B cell (primary cell): ENCODE data around the gene KSR2. TPM values are rescaled to one million over a fixed set of nuclear protein-coding genes. Genes with fewer than 3 reads are reported as not detected.

Experiments used
- ATAC-seq: fragments of 200-7000 bp; cut with Tn5 transposase; one replicate; pipeline ENCODE4 v1.10.0; 2021; ENCODE audit warnings: low read depth, mild to moderate bottlenecking, moderate number of reproducible peaks, moderate library complexity
- CTCF ChIA-PET: fragments of 350-600 bp; sonication (Branson Sonifier 250); formaldehyde crosslinking; loops from one replicate; lab custom pipeline; 2021; ENCODE audit warnings: antibody characterized with exemption, inconsistent platforms; lab: Charles Lee
- POLR2A ChIA-PET: fragments of 350-600 bp; sonication (Branson Sonifier 250); formaldehyde crosslinking; loops from one replicate; lab custom pipeline; 2021; ENCODE audit warnings: antibody characterized with exemption; lab: Charles Lee
- DNase-seq: peaks from one replicate; pipeline ENCODE4 v3.0.0; 2013
- H2AFZ ChIP-seq: 2 replicates; pipeline ENCODE4 v1.6.1; 2012; ENCODE audit warnings: mild to moderate bottlenecking, low read depth, low read length; ENCODE audit not compliant: insufficient read depth, poor library complexity, severe bottlenecking
- H3K27ac ChIP-seq, 2 donors: 1 replicate in 1 of 2; 2 replicates in 1 of 2; pipeline ENCODE4 v1.5.1; 2012 to 2013; ENCODE audit warnings: low read length in 2 of 2, mild to moderate bottlenecking in 2 of 2, moderate library complexity in 1 of 2
- H3K27me3 ChIP-seq, 4 experiments: fragments of 200-600 bp in 1 of 4; sonication (generic) in 1 of 4; replicated peaks in 1 of 4; 1 replicate in 2 of 4; 2 replicates in 2 of 4; pipeline versions ENCODE4 v1.6.1 to v1.7.0; 2013 to 2016; ENCODE audit warnings: low read length in 3 of 4, mild to moderate bottlenecking in 2 of 4, mixed read lengths in 1 of 4, moderate library complexity in 1 of 4; ENCODE audit not compliant: insufficient read depth in 4 of 4, control insufficient read depth in 3 of 4; ENCODE audit errors: control extremely low read depth in 1 of 4
- H3K36me3 ChIP-seq, 2 experiments: replicated peaks in 1 of 2; 1 replicate in 1 of 2; 2 replicates in 1 of 2; pipeline versions ENCODE4 v1.6.1 to v1.7.1; 2013; ENCODE audit warnings: low read length in 1 of 2; ENCODE audit not compliant: insufficient read depth in 2 of 2, control insufficient read depth in 1 of 2; ENCODE audit errors: control extremely low read depth in 1 of 2, extremely low read depth in 1 of 2
- H3K4me1 ChIP-seq, 2 donors: fragments of 200-600 bp in 1 of 2; sonication (generic) in 1 of 2; 1 replicate in 1 of 2; 2 replicates in 1 of 2; pipeline versions ENCODE4 v1.5.1 to v1.6.1; 2013 to 2017; ENCODE audit warnings: low read length in 2 of 2; ENCODE audit not compliant: control insufficient read depth in 2 of 2, insufficient read depth in 2 of 2
- H3K4me2 ChIP-seq: replicated peaks from 2 replicates; pipeline ENCODE3; 2012; ENCODE audit warnings: mild to moderate bottlenecking, low read depth, low read length; ENCODE audit not compliant: poor library complexity, severe bottlenecking
- H3K4me3 ChIP-seq, 5 experiments: fragments of 200-600 bp in 1 of 5; sonication (generic) in 1 of 5; 1 replicate in 3 of 5; 2 replicates in 2 of 5; pipeline versions ENCODE4 v1.5.1 to v1.7.0; 2011 to 2016; ENCODE audit warnings: low read length in 4 of 5, mild to moderate bottlenecking in 4 of 5, low read depth in 2 of 5, control low read depth in 1 of 5, moderate library complexity in 1 of 5; ENCODE audit not compliant: insufficient read depth in 1 of 5; ENCODE audit errors: control extremely low read depth in 1 of 5, extremely low read depth in 1 of 5
- H3K79me2 ChIP-seq: fragments of 200-600 bp; sonication (generic); one replicate; pipeline ENCODE4 v1.6.0; 2016; ENCODE audit warnings: low read length; ENCODE audit not compliant: control insufficient read depth, insufficient read depth
- H3K9ac ChIP-seq: fragments of 200-600 bp; sonication (generic); 2 replicates; pipeline ENCODE4 v1.6.1; 2017; ENCODE audit warnings: mild to moderate bottlenecking, low read length, moderate library complexity
- H3K9me3 ChIP-seq, 3 donors: one replicate each; pipeline versions ENCODE4 v1.6.1 to v1.7.1; 2013; ENCODE audit warnings: low read length in 2 of 3; ENCODE audit not compliant: control insufficient read depth in 2 of 3, insufficient read depth in 1 of 3; ENCODE audit errors: control extremely low read depth in 1 of 3
- H4K20me1 ChIP-seq: 2 replicates; pipeline ENCODE4 v1.6.0; 2012; ENCODE audit warnings: mild to moderate bottlenecking, low read length; ENCODE audit not compliant: insufficient read depth, control insufficient read depth, poor library complexity, severe bottlenecking
- H3K27ac Mint-ChIP-seq: one replicate; pipeline ENCODE4 v1.8.0; 2021; ENCODE audit warnings: mixed read lengths
- H3K27me3 Mint-ChIP-seq: one replicate; pipeline ENCODE4 v1.8.0; 2021; ENCODE audit warnings: mixed read lengths
- H3K4me1 Mint-ChIP-seq: one replicate; pipeline ENCODE4 v1.8.0; 2021; ENCODE audit warnings: mixed read lengths
- H3K4me3 Mint-ChIP-seq: one replicate; pipeline ENCODE4 v1.8.0; 2021; ENCODE audit warnings: mixed read lengths
- H3K9me3 Mint-ChIP-seq: one replicate; pipeline ENCODE4 v1.8.0; 2022; ENCODE audit warnings: mixed read lengths; ENCODE audit not compliant: insufficient read depth
- CTCF ChIP-seq: fragments of 200-600 bp; IDR thresholded peaks from one replicate; pipeline ENCODE4 v1.8.0; 2022; ENCODE audit warnings: antibody characterized with exemption, mild to moderate bottlenecking
- EZH2 ChIP-seq: IDR thresholded peaks from 2 replicates; pipeline ENCODE4 v1.6.1; 2012; ENCODE audit warnings: borderline replicate concordance, low read depth, mild to moderate bottlenecking, moderate library complexity, low read length; ENCODE audit not compliant: insufficient read depth, poor library complexity, severe bottlenecking
- WGBS: methylation state at CpG from one replicate; pipeline ENCODE4 v1.1.5; 2013; ENCODE audit warnings: missing lambda C conversion rate; ENCODE audit not compliant: insufficient coverage; 5-methylcytosine and 5-hydroxymethylcytosine counted together
- intact Hi-C: fragments of 100-400 bp; cut with micrococcal nuclease; formaldehyde crosslinking; loops from one replicate; pipeline ENCODE4 v1.10.0; 2022
- polyA plus RNA-seq: library from polyadenylated mRNA; depleted of rRNA; stranded (reverse); fragments of >200 nt; gene quantifications from 2 replicates; pipeline ENCODE4 v1.2.3, GENCODE V29; 2012
- total RNA-seq, 2 donors: library from RNA; stranded (reverse); fragments of 120-200 nt in 1 of 2; gene quantifications; 1 replicate in 1 of 2; 2 replicates in 1 of 2; pipeline versions ENCODE4 v1.2.3 to v1.2.4, GENCODE V29; 2013 to 2022

Gene KSR2
- total and polyA plus RNA-seq, 2 donors (not counting 1 experiment from before 2014, with no cell fraction given), result not detected

GRCh38 chr12:117963836-117964235, 5.0 kb downstream of the KSR2 start:
- DNase-seq (no peak), ATAC-seq (no peak)
- no peak for TF ChIP-seq EZH2
- TF ChIP-seq CTCF, result no peak
- Histone ChIP-seq H3K4me2 (no peak overlapping the region), H3K4me1 (peaks cover 8 to 9% of the 10 kb centered on the region in 2 donors), H2AFZ (no peak overlapping the region), H3K4me3 (no peak overlapping the region), H3K79me2 (no peaks in the 10 kb centered on the region), H3K9me3 (peaks cover 0 to 3% (median 2%) of the 10 kb centered on the region in 3 donors), H3K27me3 (peaks cover 0 to 24% (median 8%) of the 10 kb centered on the region in 4 experiments), H3K36me3 (no peaks in the 10 kb centered on the region), H3K9ac (no peak overlapping the region), H3K27ac (no peak overlapping the region), H4K20me1 (no peaks in the 10 kb centered on the region)
- intact Hi-C loops, result no loop called here
- ChIA-PET POLR2A (no interaction called here), CTCF (no interaction called here)
- Mint-ChIP-seq H3K4me1 (peaks cover 5% of the 10 kb centered on the region), H3K27me3 (peaks cover 49% of the 10 kb centered on the region), H3K27ac (no peak overlapping the region), H3K4me3 (no peak overlapping the region), H3K9me3 (peaks cover 3% of the 10 kb centered on the region)
- WGBS, result 93% methylated on average over 5 of the region's 7 CpGs

- ATAC-seq, result no peak
Measured at GRCh38 chr12:117936722-117937484, 31.9 kb downstream of the KSR2 start.

More at GRCh38 chr12:117936722-117937484, 31.9 kb downstream of the KSR2 start:
- H3K9me3 ChIP-seq, result peaks cover 0 to 1% (median 0%) of the 10 kb centered on the region in 3 donors
- H3K4me1 ChIP-seq, result no peaks in the 10 kb centered on the region
- H3K4me1 Mint-ChIP-seq, result no peaks in the 10 kb centered on the region
- H2AFZ ChIP-seq, result no peak overlapping the region
- intact Hi-C loops, result no loop called here
- no peaks in the 10 kb centered on the region for H3K79me2 ChIP-seq
- no peaks in the 10 kb centered on the region for H3K9me3 Mint-ChIP-seq
- no peak overlapping the region for H3K27ac Mint-ChIP-seq
- TF ChIP-seq EZH2 (no peak), CTCF (no peak)
- H3K27me3 ChIP-seq, result no peaks in the 10 kb centered on the region
- H3K4me3 ChIP-seq, result no peak overlapping the region
- H3K27ac ChIP-seq, result no peak overlapping the region
- CTCF ChIA-PET, result no interaction called here
- no peak overlapping the region for H3K4me2 ChIP-seq
- no peak for DNase-seq
- H3K9ac ChIP-seq, result no peak overlapping the region
- no peak overlapping the region for H3K4me3 Mint-ChIP-seq
- POLR2A ChIA-PET, result no interaction called here
- peaks cover 7% of the 10 kb centered on the region for H3K27me3 Mint-ChIP-seq
- no peaks in the 10 kb centered on the region for H3K36me3 ChIP-seq
- no peaks in the 10 kb centered on the region for H4K20me1 ChIP-seq
- WGBS, result 40% methylated on average over 1 of the region's 6 CpGs
